ENCODE measurements around the gene CLIC4.

- TF ChIP-seq, protein P1, sequence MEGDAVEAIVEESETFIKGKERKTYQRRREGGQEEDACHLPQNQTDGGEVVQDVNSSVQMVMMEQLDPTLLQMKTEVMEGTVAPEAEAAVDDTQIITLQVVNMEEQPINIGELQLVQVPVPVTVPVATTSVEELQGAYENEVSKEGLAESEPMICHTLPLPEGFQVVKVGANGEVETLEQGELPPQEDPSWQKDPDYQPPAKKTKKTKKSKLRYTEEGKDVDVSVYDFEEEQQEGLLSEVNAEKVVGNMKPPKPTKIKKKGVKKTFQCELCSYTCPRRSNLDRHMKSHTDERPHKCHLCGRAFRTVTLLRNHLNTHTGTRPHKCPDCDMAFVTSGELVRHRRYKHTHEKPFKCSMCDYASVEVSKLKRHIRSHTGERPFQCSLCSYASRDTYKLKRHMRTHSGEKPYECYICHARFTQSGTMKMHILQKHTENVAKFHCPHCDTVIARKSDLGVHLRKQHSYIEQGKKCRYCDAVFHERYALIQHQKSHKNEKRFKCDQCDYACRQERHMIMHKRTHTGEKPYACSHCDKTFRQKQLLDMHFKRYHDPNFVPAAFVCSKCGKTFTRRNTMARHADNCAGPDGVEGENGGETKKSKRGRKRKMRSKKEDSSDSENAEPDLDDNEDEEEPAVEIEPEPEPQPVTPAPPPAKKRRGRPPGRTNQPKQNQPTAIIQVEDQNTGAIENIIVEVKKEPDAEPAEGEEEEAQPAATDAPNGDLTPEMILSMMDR (conservative IDR thresholded peaks at IDR 0.05): no peak
- no peak for TF ChIP-seq EZH2 (IDR thresholded peaks at IDR 0.05; ENCODE audit: low read depth)
Measured at GRCh38 chr1:24884751-24885150, 139.5 kb downstream of the CLIC4 start.
